Stomach (tissue), 4 donors: ENCODE results near the gene ANGPTL2.

Source experiments
- POLR2A ChIP-seq, 4 donors: fragments of 450-650 bp; IDR thresholded peaks; one replicate each; pipeline ENCODE4 v1.6.1; 2016; ENCODE audit warnings: antibody characterized with exemption in 4 of 4, control low read depth in 2 of 4, mild to moderate bottlenecking in 1 of 4, moderate library complexity in 1 of 4
- TF ChIP-seq, protein P1 (sequence below), 7 experiments: fragments of 450-650 bp in 4 of 7; fragments of 200-600 bp in 3 of 7; sonication (generic) in 3 of 7; IDR thresholded peaks; one replicate each; pipeline ENCODE4 v1.5.1; 2016 to 2019; ENCODE audit warnings: antibody characterized with exemption in 7 of 7, control low read depth in 2 of 7, mild to moderate bottlenecking in 1 of 7

DNA sequence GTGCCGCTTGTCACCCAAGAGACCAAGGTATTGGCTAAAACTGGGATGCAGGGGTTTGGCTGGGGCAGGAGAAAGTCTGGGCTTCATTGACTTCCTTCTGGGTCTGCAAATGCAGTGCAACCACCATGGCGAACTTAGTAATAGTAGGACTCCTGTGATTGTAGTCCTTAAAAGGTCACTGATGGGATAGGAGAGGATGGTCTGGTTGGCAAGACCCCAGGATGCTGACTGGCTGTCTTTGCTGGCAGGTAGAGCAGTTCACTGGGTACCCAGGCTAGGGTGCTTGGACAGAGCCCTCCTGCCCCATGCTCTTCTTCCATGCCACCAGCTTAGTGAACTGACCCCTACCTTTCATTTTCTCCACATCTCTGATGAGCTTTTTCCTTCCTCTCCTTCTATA lies 37.2 kb downstream of the ANGPTL2 start:
- TF ChIP-seq, protein P1, sequence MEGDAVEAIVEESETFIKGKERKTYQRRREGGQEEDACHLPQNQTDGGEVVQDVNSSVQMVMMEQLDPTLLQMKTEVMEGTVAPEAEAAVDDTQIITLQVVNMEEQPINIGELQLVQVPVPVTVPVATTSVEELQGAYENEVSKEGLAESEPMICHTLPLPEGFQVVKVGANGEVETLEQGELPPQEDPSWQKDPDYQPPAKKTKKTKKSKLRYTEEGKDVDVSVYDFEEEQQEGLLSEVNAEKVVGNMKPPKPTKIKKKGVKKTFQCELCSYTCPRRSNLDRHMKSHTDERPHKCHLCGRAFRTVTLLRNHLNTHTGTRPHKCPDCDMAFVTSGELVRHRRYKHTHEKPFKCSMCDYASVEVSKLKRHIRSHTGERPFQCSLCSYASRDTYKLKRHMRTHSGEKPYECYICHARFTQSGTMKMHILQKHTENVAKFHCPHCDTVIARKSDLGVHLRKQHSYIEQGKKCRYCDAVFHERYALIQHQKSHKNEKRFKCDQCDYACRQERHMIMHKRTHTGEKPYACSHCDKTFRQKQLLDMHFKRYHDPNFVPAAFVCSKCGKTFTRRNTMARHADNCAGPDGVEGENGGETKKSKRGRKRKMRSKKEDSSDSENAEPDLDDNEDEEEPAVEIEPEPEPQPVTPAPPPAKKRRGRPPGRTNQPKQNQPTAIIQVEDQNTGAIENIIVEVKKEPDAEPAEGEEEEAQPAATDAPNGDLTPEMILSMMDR (IDR thresholded peaks at IDR 0.05), result no peak
- TF ChIP-seq POLR2A (IDR thresholded peaks at IDR 0.05), result no peak
